ENCODE results near the gene CAPSL.
"Not testable (repeated sequence)": the region's sequence is repeated elsewhere in the genome, so short reads cannot be mapped to it uniquely, and the experiment has no call there.

The CAPSL gene

GRCh38 chr5:35938568-35939227 is at the start of gene CAPSL:
Gene CAPSL (minus strand): TSS chr5:35938622. CDS start chr5:35921120, 17,502 bp downstream.
- DNase-seq: no peak

GRCh38 chr5:35987776-35988175 is 49.4 kb upstream of the CAPSL start:
- no peak for DNase-seq

GRCh38 chr5:35979715-35980114 is 41.3 kb upstream of the CAPSL start:
- no peak for DNase-seq

GRCh38 chr5:35976859-35977258 is 38.4 kb upstream of the CAPSL start:
- not testable (repeated sequence) for DNase-seq

GRCh38 chr5:35974570-35974969 is 36.1 kb upstream of the CAPSL start:
- no peak for DNase-seq

GRCh38 chr5:35971878-35972210 is 33.4 kb upstream of the CAPSL start:
- no peak for DNase-seq

GRCh38 chr5:35971186-35971877 is 32.9 kb upstream of the CAPSL start:
- no peak for DNase-seq

GRCh38 chr5:35963381-35963843 is 25.0 kb upstream of the CAPSL start:
- no peak for DNase-seq

- DNase-seq: no peak
Observed at GRCh38 chr5:35960328-35960727, 21.9 kb upstream of the CAPSL start.

GRCh38 chr5:35956429-35956828 is 18.0 kb upstream of the CAPSL start:
- DNase-seq: no peak

- no peak for DNase-seq
Observed at GRCh38 chr5:35954175-35954574, 15.8 kb upstream of the CAPSL start.

- no peak for DNase-seq
Observed at GRCh38 chr5:35947085-35947484, 8.7 kb upstream of the CAPSL start.

- DNase-seq: no peak
Observed at GRCh38 chr5:35939639-35940038, 1.2 kb upstream of the CAPSL start.

- DNase-seq: peak; percentile 56 to 78
Observed at GRCh38 chr5:35926389-35927051, 11.9 kb downstream of the CAPSL start.

GRCh38 chr5:35924950-35925722 is 13.3 kb downstream of the CAPSL start:
- peak; percentile 84 to 85 for DNase-seq

- peak in 1 of 2 donors; percentile 7 for DNase-seq
Observed at GRCh38 chr5:35924122-35924949, 14.1 kb downstream of the CAPSL start.

GRCh38 chr5:35922468-35922867 is 16.0 kb downstream of the CAPSL start:
- no peak for DNase-seq

- no peak for DNase-seq
Observed at GRCh38 chr5:35921930-35922329, 16.5 kb downstream of the CAPSL start.

- DNase-seq: no peak
Observed at GRCh38 chr5:35920890-35921289, 17.5 kb downstream of the CAPSL start.

GRCh38 chr5:35919191-35919590 is 19.2 kb downstream of the CAPSL start:
- DNase-seq: no peak

GRCh38 chr5:35908814-35909213 is 29.6 kb downstream of the CAPSL start:
- DNase-seq: no peak

- DNase-seq: no peak
Observed at GRCh38 chr5:35908228-35908627, 30.2 kb downstream of the CAPSL start.
